Ramos (cell line): Measurements from ENCODE around the gene OVCA2.
"Not testable (repeated sequence)": the region's sequence is repeated elsewhere in the genome, so short reads cannot be mapped to it uniquely, and the experiment has no call there.

Experiments used
- in situ Hi-C: fragments of 300-500 bp; cut with MboI; formaldehyde crosslinking; loops from one replicate; pipeline ENCODE4 v1.14.3; 2022; ENCODE audit warnings: low sequenced_read_pairs; ENCODE audit not compliant: unreplicated experiment

The OVCA2 gene

GRCh38 chr17:2013220-2013993, 28.4 kb upstream of the OVCA2 start:
- in situ Hi-C loops = not testable (repeated sequence)

GRCh38 chr17:2013994-2014317, 27.9 kb upstream of the OVCA2 start:
- in situ Hi-C loops = no loop called here

GRCh38 chr17:2015314-2015713, 26.5 kb upstream of the OVCA2 start:
- in situ Hi-C loops = no loop called here

- in situ Hi-C loops = no loop called here
Measured at GRCh38 chr17:2016494-2016893, 25.3 kb upstream of the OVCA2 start.

GRCh38 chr17:2017274-2017941, 24.4 kb upstream of the OVCA2 start:
- in situ Hi-C loops = no loop called here

GRCh38 chr17:2018716-2019510, 22.9 kb upstream of the OVCA2 start:
- in situ Hi-C loops = no loop called here

GRCh38 chr17:2019723-2020122, 22.1 kb upstream of the OVCA2 start:
- in situ Hi-C loops = no loop called here

GRCh38 chr17:2020721-2021120, 21.1 kb upstream of the OVCA2 start:
- in situ Hi-C loops = no loop called here

GRCh38 chr17:2022647-2023240, 19.1 kb upstream of the OVCA2 start:
- in situ Hi-C loops = no loop called here

GRCh38 chr17:2023256-2023655, 18.6 kb upstream of the OVCA2 start:
- in situ Hi-C loops = no loop called here

- in situ Hi-C loops = no loop called here
Measured at GRCh38 chr17:2023692-2024571, 17.9 kb upstream of the OVCA2 start.

GRCh38 chr17:2024572-2025219, 17.1 kb upstream of the OVCA2 start:
- in situ Hi-C loops = loop anchor here (25.0 kb wide), 1 partner anchor 312 kb away; the partner anchor contains the start of genes TLCD2 and WDR81

- in situ Hi-C loops = loop anchor here (25.0 kb wide), 1 partner anchor 313 kb away; the partner anchor contains the start of genes TLCD2 and WDR81
Measured at GRCh38 chr17:2025220-2025621, 16.6 kb upstream of the OVCA2 start, which contains the start of gene RTN4RL1. RTN4RL1 (minus strand) TSS chr17:2025334; CDS start chr17:2024865, 469 bp downstream.

- in situ Hi-C loops = loop anchor here (25.0 kb wide), 1 partner anchor 313 kb away; the partner anchor contains the start of genes TLCD2 and WDR81
Measured at GRCh38 chr17:2025622-2026309, 16.1 kb upstream of the OVCA2 start.

- in situ Hi-C loops = loop anchor here (25.0 kb wide), 1 partner anchor 315 kb away; the partner anchor contains the start of genes TLCD2 and WDR81
Measured at GRCh38 chr17:2027528-2028233, 14.1 kb upstream of the OVCA2 start.

GRCh38 chr17:2028234-2028614, 13.6 kb upstream of the OVCA2 start:
- in situ Hi-C loops = loop anchor here (25.0 kb wide), 1 partner anchor 316 kb away; the partner anchor contains the start of genes TLCD2 and WDR81

GRCh38 chr17:2028737-2029136, 13.1 kb upstream of the OVCA2 start:
- in situ Hi-C loops = loop anchor here (25.0 kb wide), 1 partner anchor 316 kb away; the partner anchor contains the start of genes TLCD2 and WDR81
